ENCODE measurements around the gene GATA1. TPM values are rescaled to one million over a fixed set of nuclear protein-coding genes. Genes with fewer than 3 reads are reported as not detected.

GATA1 gene
- not detected in 5 replicates for total RNA-seq (2022; extraction: Qiagen RNA extraction)

GRCh38 chrX:48786341-48786800 is at the start of gene GATA1:
TSS of gene GATA1 (plus strand) at chrX:48786590. CDS start at chrX:48791110, 4,520 bp downstream.

GRCh38 chrX:48761674-48762471 is 24.5 kb upstream of the GATA1 start, which contains the start of gene GLOD5:
TSS of gene GLOD5 (plus strand) at chrX:48761747. CDS start at chrX:48761791, 44 bp downstream.

GRCh38 chrX:48801280-48802088 is 15.1 kb downstream of the GATA1 start, which contains the start of gene HDAC6:
TSS of gene HDAC6 (plus strand) at chrX:48802067. CDS start at chrX:48802693, 626 bp downstream.

GRCh38 chrX:48826135-48826875 is 39.9 kb downstream of the GATA1 start, which contains the start of gene ERAS:
TSS of gene ERAS (plus strand) at chrX:48826513. CDS start at chrX:48829124, 2,611 bp downstream.

GRCh38 chrX:48835524-48836329 is 49.3 kb downstream of the GATA1 start, which contains the start of gene PCSK1N:
TSS of gene PCSK1N (minus strand) at chrX:48835610. CDS start at chrX:48835532, 78 bp downstream.

Other genes starting within 250 kb of the GATA1 start
- gene TBC1D25, start 246.9 kb upstream of the GATA1 start, total RNA-seq (2022; extraction: Qiagen RNA extraction): 11.1 to 14.9 TPM (median 12.5 TPM) in 5 replicates
- 341 to 540 TPM (median 379 TPM) in 5 replicates for gene RBM3, start 212.1 kb upstream of the GATA1 start, total RNA-seq (2022; extraction: Qiagen RNA extraction)
- gene WDR13, start 189.1 kb upstream of the GATA1 start, total RNA-seq (2022; extraction: Qiagen RNA extraction): 61.4 to 93.6 TPM (median 82.8 TPM) in 5 replicates
- gene WAS, start 102.8 kb upstream of the GATA1 start, total RNA-seq (2022; extraction: Qiagen RNA extraction): 0.20 to 0.65 TPM (median 0.41 TPM) in 5 replicates
- gene SUV39H1, start 89.9 kb upstream of the GATA1 start, total RNA-seq (2022; extraction: Qiagen RNA extraction): 20.1 to 23.6 TPM (median 22.6 TPM) in 5 replicates
- gene GLOD5, start 24.8 kb upstream of the GATA1 start, total RNA-seq (2022; extraction: Qiagen RNA extraction): not detected in 5 replicates
- 25.3 to 31.5 TPM (median 27.3 TPM) in 5 replicates for gene HDAC6, start 15.5 kb downstream of the GATA1 start, total RNA-seq (2022; extraction: Qiagen RNA extraction)
- not detected in 5 replicates for gene ERAS, start 39.9 kb downstream of the GATA1 start, total RNA-seq (2022; extraction: Qiagen RNA extraction)
- gene PCSK1N, start 49.0 kb downstream of the GATA1 start, total RNA-seq (2022; extraction: Qiagen RNA extraction): 19.4 to 53.5 TPM (median 48.4 TPM) in 5 replicates
- 82.0 to 110 TPM (median 102 TPM) in 5 replicates for gene TIMM17B, start 111.2 kb downstream of the GATA1 start, total RNA-seq (2022; extraction: Qiagen RNA extraction)
- 89.7 to 105 TPM (median 93.2 TPM) in 5 replicates for gene PQBP1, start 111.3 kb downstream of the GATA1 start, total RNA-seq (2022; extraction: Qiagen RNA extraction)
- 47.9 to 65.4 TPM (median 62.5 TPM) in 5 replicates for gene SLC35A2, start 125.1 kb downstream of the GATA1 start, total RNA-seq (2022; extraction: Qiagen RNA extraction)
- gene PIM2, start 132.4 kb downstream of the GATA1 start, total RNA-seq (2022; extraction: Qiagen RNA extraction): 8.5 to 9.6 TPM (median 9.3 TPM) in 5 replicates
- gene OTUD5, start 171.0 kb downstream of the GATA1 start, total RNA-seq (2022; extraction: Qiagen RNA extraction): 60.5 to 66.4 TPM (median 64.7 TPM) in 5 replicates
- gene KCND1, start 185.3 kb downstream of the GATA1 start, total RNA-seq (2022; extraction: Qiagen RNA extraction): 0.80 to 1.4 TPM (median 0.96 TPM) in 5 replicates
- gene GRIPAP1, start 215.7 kb downstream of the GATA1 start, total RNA-seq (2022; extraction: Qiagen RNA extraction): 17.3 to 20.9 TPM (median 19.0 TPM) in 5 replicates